ENCODE results near the gene DDX54. TPM values are rescaled to one million over a fixed set of nuclear protein-coding genes. Genes with fewer than 3 reads are reported as not detected.

Gene DDX54
- total RNA-seq, 1 donor from 2014 or later: 97.0 TPM

GRCh38 chr12:113171543-113171942, 13.7 kb downstream of the DDX54 start:
- Histone ChIP-seq H3K4me1 (no peaks in the 10 kb centered on the region), H3K9me3 (no peaks in the 10 kb centered on the region), H3K27me3 (no peaks in the 10 kb centered on the region), H3K27ac (no peak overlapping the region), H3K36me3 (peaks cover 91 to 100% of the 10 kb centered on the region in 2 donors), H3K4me3 (no peak overlapping the region)
- intact Hi-C loops (cut with DNase I): no loop called here
- DNase-seq (ENCODE audit: low spot score in 2 of 2): no peak
- TF ChIP-seq CTCF (IDR thresholded peaks at IDR 0.05): no peak

- intact Hi-C loops (cut with DNase I): no loop called here
- no peak for TF ChIP-seq CTCF (IDR thresholded peaks at IDR 0.05)
Observed at GRCh38 chr12:113170926-113171325, 14.4 kb downstream of the DDX54 start.

GRCh38 chr12:113170457-113170856, 14.8 kb downstream of the DDX54 start:
- no peaks in the 10 kb centered on the region for H3K27me3 ChIP-seq
- TF ChIP-seq CTCF (IDR thresholded peaks at IDR 0.05): no peak
- H3K27ac ChIP-seq: no peak overlapping the region
- H3K4me3 ChIP-seq: no peak overlapping the region
- H3K36me3 ChIP-seq: peaks cover 94 to 100% of the 10 kb centered on the region in 2 donors
- H3K9me3 ChIP-seq: no peaks in the 10 kb centered on the region
- no peaks in the 10 kb centered on the region for H3K4me1 ChIP-seq
- DNase-seq (ENCODE audit: low spot score in 2 of 2): no peak
- intact Hi-C loops (cut with DNase I): no loop called here

More at GRCh38 chr12:113170926-113171325, 14.4 kb downstream of the DDX54 start:
- no peak overlapping the region for H3K4me3 ChIP-seq
- H3K27me3 ChIP-seq: no peaks in the 10 kb centered on the region
- H3K36me3 ChIP-seq: peaks cover 92 to 100% of the 10 kb centered on the region in 2 donors
- no peak for DNase-seq (ENCODE audit: low spot score in 2 of 2)
- H3K27ac ChIP-seq: no peak overlapping the region
- no peaks in the 10 kb centered on the region for H3K9me3 ChIP-seq
- H3K4me1 ChIP-seq: no peaks in the 10 kb centered on the region

GRCh38 chr12:113169697-113170096, 15.6 kb downstream of the DDX54 start:
- Histone ChIP-seq H3K9me3 (no peaks in the 10 kb centered on the region), H3K27me3 (no peaks in the 10 kb centered on the region), H3K27ac (no peak overlapping the region), H3K4me1 (no peaks in the 10 kb centered on the region), H3K36me3 (peaks cover 94 to 100% of the 10 kb centered on the region in 2 donors), H3K4me3 (no peak overlapping the region)
- DNase-seq (ENCODE audit: low spot score in 2 of 2): no peak
- no peak for TF ChIP-seq CTCF (IDR thresholded peaks at IDR 0.05)
- intact Hi-C loops (cut with DNase I): no loop called here

DNA sequence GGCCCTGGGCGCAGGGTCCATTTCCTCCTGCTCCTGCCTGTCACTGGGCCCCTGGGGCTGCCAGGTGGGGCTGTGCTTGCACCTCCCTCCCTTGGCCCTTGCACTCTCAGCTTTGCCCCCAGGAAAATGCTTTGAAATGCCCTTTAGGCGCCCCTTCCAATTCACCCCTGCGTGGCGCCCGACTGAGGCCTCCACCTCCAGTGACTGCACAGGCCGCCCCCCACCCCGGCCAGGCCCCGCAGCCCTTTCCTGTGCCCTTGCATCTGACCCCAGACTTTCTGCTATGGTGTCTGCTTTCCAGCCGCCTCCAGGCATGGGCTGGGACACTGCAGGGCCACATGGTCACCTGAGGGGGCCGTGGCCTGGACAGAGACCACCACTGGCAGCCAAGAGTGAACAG, 17.4 kb downstream of the DDX54 start:
- peaks cover 95 to 100% of the 10 kb centered on the region in 2 donors for H3K36me3 ChIP-seq

More for the DNA sequence above, 17.4 kb downstream of the DDX54 start:
- H3K4me3 ChIP-seq: no peak overlapping the region
- no peaks in the 10 kb centered on the region for H3K27me3 ChIP-seq
- DNase-seq (ENCODE audit: low spot score in 2 of 2): no peak
- intact Hi-C loops (cut with DNase I): no loop called here
- H3K4me1 ChIP-seq: no peaks in the 10 kb centered on the region
- no peaks in the 10 kb centered on the region for H3K9me3 ChIP-seq
- no peak for TF ChIP-seq CTCF (IDR thresholded peaks at IDR 0.05)
- no peak overlapping the region for H3K27ac ChIP-seq
